ENCODE measurements around the gene ACR. TPM values are rescaled to one million over a fixed set of nuclear protein-coding genes. Genes with fewer than 3 reads are reported as not detected.

Gene ACR
- total and polyA plus RNA-seq, 2 experiments from 2014 or later: not detected

DNA sequence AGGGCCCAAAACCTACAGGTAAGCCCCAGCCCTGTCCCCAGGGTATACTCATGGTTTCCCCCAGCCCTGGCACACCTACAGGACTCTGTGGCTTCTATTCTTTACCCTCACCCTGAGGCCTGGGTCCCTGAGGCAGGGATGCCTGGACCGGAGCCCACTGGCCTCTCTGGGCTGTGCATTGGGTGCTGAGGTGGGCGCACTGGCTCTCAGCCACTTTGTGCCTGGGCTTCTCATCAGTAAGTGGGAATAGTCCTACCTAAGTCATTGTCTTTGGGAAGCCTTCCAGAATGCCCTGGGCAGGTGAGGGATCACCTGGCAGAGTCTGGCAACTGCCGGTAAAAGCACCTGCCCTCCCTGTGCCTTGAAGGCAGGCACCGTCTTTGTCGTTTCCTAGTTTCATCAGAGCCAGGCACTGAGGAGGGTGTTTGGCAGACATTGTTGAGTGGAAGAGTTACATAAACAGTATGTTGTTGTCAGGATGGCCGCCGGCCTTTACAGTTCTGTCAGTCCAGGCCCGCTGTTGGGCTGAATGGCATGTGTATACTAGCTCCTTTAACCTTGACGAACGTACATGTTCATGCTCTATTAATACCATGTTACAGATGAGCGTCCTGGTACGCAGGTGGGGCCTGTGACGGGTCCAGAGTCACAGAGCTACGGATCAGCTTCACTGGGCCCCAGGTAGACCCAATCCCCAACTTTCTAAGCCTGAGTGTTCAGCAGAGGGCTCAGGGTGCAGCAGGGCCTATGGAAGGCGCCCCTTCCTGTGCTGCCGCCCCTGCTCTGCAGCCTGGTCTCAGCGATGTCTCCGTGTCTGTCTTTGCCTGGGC, 42.4 kb upstream of the ACR start (continued):
- TF ChIP-seq NANOG (IDR thresholded peaks at IDR 0.05; ENCODE audit: borderline replicate concordance) (no peak), ZNF114 (CRISPR knock-in tag; IDR thresholded peaks at IDR 0.05) (no peak)
- TF ChIP-seq, protein P1, sequence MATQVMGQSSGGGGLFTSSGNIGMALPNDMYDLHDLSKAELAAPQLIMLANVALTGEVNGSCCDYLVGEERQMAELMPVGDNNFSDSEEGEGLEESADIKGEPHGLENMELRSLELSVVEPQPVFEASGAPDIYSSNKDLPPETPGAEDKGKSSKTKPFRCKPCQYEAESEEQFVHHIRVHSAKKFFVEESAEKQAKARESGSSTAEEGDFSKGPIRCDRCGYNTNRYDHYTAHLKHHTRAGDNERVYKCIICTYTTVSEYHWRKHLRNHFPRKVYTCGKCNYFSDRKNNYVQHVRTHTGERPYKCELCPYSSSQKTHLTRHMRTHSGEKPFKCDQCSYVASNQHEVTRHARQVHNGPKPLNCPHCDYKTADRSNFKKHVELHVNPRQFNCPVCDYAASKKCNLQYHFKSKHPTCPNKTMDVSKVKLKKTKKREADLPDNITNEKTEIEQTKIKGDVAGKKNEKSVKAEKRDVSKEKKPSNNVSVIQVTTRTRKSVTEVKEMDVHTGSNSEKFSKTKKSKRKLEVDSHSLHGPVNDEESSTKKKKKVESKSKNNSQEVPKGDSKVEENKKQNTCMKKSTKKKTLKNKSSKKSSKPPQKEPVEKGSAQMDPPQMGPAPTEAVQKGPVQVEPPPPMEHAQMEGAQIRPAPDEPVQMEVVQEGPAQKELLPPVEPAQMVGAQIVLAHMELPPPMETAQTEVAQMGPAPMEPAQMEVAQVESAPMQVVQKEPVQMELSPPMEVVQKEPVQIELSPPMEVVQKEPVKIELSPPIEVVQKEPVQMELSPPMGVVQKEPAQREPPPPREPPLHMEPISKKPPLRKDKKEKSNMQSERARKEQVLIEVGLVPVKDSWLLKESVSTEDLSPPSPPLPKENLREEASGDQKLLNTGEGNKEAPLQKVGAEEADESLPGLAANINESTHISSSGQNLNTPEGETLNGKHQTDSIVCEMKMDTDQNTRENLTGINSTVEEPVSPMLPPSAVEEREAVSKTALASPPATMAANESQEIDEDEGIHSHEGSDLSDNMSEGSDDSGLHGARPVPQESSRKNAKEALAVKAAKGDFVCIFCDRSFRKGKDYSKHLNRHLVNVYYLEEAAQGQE (IDR thresholded peaks at IDR 0.05; ENCODE audit: unreplicated experiment): no peak
- TF ChIP-seq, protein P2, sequence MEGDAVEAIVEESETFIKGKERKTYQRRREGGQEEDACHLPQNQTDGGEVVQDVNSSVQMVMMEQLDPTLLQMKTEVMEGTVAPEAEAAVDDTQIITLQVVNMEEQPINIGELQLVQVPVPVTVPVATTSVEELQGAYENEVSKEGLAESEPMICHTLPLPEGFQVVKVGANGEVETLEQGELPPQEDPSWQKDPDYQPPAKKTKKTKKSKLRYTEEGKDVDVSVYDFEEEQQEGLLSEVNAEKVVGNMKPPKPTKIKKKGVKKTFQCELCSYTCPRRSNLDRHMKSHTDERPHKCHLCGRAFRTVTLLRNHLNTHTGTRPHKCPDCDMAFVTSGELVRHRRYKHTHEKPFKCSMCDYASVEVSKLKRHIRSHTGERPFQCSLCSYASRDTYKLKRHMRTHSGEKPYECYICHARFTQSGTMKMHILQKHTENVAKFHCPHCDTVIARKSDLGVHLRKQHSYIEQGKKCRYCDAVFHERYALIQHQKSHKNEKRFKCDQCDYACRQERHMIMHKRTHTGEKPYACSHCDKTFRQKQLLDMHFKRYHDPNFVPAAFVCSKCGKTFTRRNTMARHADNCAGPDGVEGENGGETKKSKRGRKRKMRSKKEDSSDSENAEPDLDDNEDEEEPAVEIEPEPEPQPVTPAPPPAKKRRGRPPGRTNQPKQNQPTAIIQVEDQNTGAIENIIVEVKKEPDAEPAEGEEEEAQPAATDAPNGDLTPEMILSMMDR (conservative IDR thresholded peaks at IDR 0.05; ENCODE audit: low read depth in 2 of 2): no peak

DNA sequence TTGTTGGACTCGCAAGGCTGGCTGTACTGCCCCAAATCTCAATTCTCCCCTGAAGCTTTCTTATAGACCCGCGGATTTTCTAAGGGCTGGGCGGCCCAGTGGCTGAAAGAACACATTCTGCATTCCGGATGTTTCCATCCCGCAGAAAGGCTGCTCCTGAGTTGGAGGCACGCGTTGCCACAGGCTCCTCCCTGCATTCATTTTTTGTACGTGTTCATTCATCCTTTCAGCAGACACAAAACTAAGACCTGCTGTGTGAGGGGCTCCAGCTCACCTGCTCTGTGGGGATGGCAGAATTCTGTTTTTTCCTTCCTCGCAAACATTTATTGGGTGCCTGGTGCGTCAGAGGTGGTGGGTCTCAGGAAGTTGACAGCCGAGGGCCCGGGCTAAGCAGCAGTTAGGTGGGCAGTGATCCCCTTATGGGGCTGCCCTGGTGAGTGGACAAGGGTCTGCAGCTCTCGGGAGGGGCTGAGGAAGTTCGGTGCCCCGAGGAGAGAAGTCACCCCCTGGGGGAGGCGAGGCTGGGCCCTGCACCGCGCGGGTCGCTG, 41.7 kb upstream of the ACR start:
- peaks cover 19% of the 10 kb centered on the region for H3K27me3 ChIP-seq (ENCODE audit: insufficient read depth)
- H4K20me1 ChIP-seq (replicated peaks; ENCODE audit: insufficient read depth): no peaks in the 10 kb centered on the region
- no peaks in the 10 kb centered on the region; the same call in 2 of the 3 replicates for H3K36me3 Mint-ChIP-seq (ENCODE audit: low read depth)
- H2AFZ ChIP-seq: no peak overlapping the region
- ATAC-seq (no peak), DNase-seq (ENCODE audit: low spot score) (no peak)
- H3K79me2 ChIP-seq (replicated peaks; ENCODE audit: insufficient read depth): no peaks in the 10 kb centered on the region
- H3K9me3 Mint-ChIP-seq: no peaks in the 10 kb centered on the region; the same call in 2 of the 3 replicates
- H3K36me3 ChIP-seq (ENCODE audit: insufficient read depth): no peaks in the 10 kb centered on the region
- no peak overlapping the region for H3K27ac Mint-ChIP-seq
- H3K9me2 ChIP-seq (ENCODE audit: insufficient read depth): no peaks in the 10 kb centered on the region
- H3K27me3 Mint-ChIP-seq (ENCODE audit: insufficient read depth, low read depth, poor library complexity): peaks cover 33% of the 10 kb centered on the region
- peak overlapping the region; percentile 53 for H3K4me3 ChIP-seq
- no peak overlapping the region for H3K27ac ChIP-seq (ENCODE audit: low read depth)
- H3K4me3 Mint-ChIP-seq: peak overlapping the region; percentile 72
- H3K4me2 ChIP-seq: peak overlapping the region; percentile 74
- no peaks in the 10 kb centered on the region for H3K4me1 ChIP-seq (ENCODE audit: insufficient read depth)
- peaks cover 9% of the 10 kb centered on the region for H3K4me1 Mint-ChIP-seq
- peaks cover 5% of the 10 kb centered on the region; the same call in 1 of the 2 replicates for H3F3A ChIP-seq (replicated peaks; ENCODE audit: low read depth)
- TF ChIP-seq EZH2phosphoT487 (IDR thresholded peaks at IDR 0.05; ENCODE audit: unreplicated experiment): no peak
- TF ChIP-seq, protein P1 (IDR thresholded peaks at IDR 0.05; ENCODE audit: unreplicated experiment): no peak
- TF ChIP-seq, protein P3, sequence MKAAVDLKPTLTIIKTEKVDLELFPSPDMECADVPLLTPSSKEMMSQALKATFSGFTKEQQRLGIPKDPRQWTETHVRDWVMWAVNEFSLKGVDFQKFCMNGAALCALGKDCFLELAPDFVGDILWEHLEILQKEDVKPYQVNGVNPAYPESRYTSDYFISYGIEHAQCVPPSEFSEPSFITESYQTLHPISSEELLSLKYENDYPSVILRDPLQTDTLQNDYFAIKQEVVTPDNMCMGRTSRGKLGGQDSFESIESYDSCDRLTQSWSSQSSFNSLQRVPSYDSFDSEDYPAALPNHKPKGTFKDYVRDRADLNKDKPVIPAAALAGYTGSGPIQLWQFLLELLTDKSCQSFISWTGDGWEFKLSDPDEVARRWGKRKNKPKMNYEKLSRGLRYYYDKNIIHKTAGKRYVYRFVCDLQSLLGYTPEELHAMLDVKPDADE (IDR thresholded peaks at IDR 0.05): no peak
- no peak for TF ChIP-seq EZH2 (IDR thresholded peaks at IDR 0.05; ENCODE audit: low read depth, unreplicated experiment)
- TF ChIP-seq, protein P2 (conservative IDR thresholded peaks at IDR 0.05; ENCODE audit: low read depth in 2 of 2): no peak
